ENCODE data around the gene MBD3L2. TPM values are rescaled to one million over a fixed set of nuclear protein-coding genes. Genes with fewer than 3 reads are reported as not detected.

MBD3L2 gene
- total and polyA plus RNA-seq, 9 of the 15 experiments (the other 6 are each of a cell fraction or from before 2014, with no cell fraction given), result not detected

GRCh38 chr19:7000816-7001215 is 48.3 kb upstream of the MBD3L2 start:
- TF ChIP-seq EGR1 (conservative IDR thresholded peaks at IDR 0.05) (no peak), GTF2B (IDR thresholded peaks at IDR 0.05; ENCODE audit: extremely low read depth, insufficient read length) (no peak), CEBPB (tag; IDR thresholded peaks at IDR 0.05) (no peak), CBFB (CRISPR knock-in tag; IDR thresholded peaks at IDR 0.05) (no peak), SOX6 (IDR thresholded peaks at IDR 0.05) (no peak), CEBPZ (IDR thresholded peaks at IDR 0.05; ENCODE audit: borderline replicate concordance, low read depth, low read length) (no peak), HMGN3 (IDR thresholded peaks at IDR 0.05; ENCODE audit: borderline replicate concordance, extremely low read depth, insufficient read length, low read depth, low read length) (no peak)
- H2AFZ ChIP-seq (ENCODE audit: low read depth, low read length), result no peak overlapping the region
- H3K4me3 ChIP-seq, result no peak overlapping the region
- H3K9me1 ChIP-seq (ENCODE audit: control insufficient read depth, insufficient read depth, low read length), result no peaks in the 10 kb centered on the region
- H3K9ac ChIP-seq (ENCODE audit: insufficient read depth in 1 of 2, low read depth in 2 of 2, low read length in 2 of 2), result no peak overlapping the region
- H4K20me1 ChIP-seq (replicated peaks; ENCODE audit: control insufficient read depth, insufficient read depth, low read length), result no peaks in the 10 kb centered on the region
- DNase-seq (ENCODE audit: extremely low read depth in 1 of 4, low spot score in 3 of 4), result no peak
- in situ Hi-C loops (cut with MboI), result no loop called here
- intact Hi-C loops (cut with micrococcal nuclease), result no loop called here
- H3K79me2 ChIP-seq (ENCODE audit: control insufficient read depth, insufficient read depth, low read length), result no peaks in the 10 kb centered on the region
- WGBS (ENCODE audit: insufficient coverage, low coverage, missing lambda C conversion rate), result 0% methylated on average over 1 of the region's 1 CpG
- no peak overlapping the region for H3K4me2 ChIP-seq (ENCODE audit: insufficient read depth, low read length)
- POLR2A ChIA-PET, result no interaction called here
- H3K9me3 ChIP-seq (replicated peaks; ENCODE audit: control insufficient read depth, insufficient read depth, low read depth, low read length), result no peaks in the 10 kb centered on the region
- BruUV-seq (replicated peaks), result no TSS peak
- CTCF ChIA-PET (ENCODE audit: low intra/inter-chr PET ratio), result no interaction called here
- ATAC-seq, result no peak
- H3K4me1 ChIP-seq (replicated peaks in 1 of 2; ENCODE audit: control insufficient read depth in 2 of 2, insufficient read depth in 2 of 2, low read length in 2 of 2), result no peaks in the 10 kb centered on the region
- H3K27me3 ChIP-seq (ENCODE audit: control insufficient read depth in 2 of 2, insufficient read depth in 2 of 2, low read length in 2 of 2), result no peaks in the 10 kb centered on the region; a peak in 1 of 5 replicates
- H3K36me3 ChIP-seq (ENCODE audit: control insufficient read depth, insufficient read depth, low read length), result no peaks in the 10 kb centered on the region
- no peak for FAIRE-seq
- H3K27ac ChIP-seq (ENCODE audit: extremely low read depth, low read depth, low read length), result no peak overlapping the region
